Stimulated activated CD4-positive, alpha-beta T cell treated with anti-CD3 and anti-CD28 coated beads, Interleukin-1b, Interleukin-23, amount 100 ng/mL, for 24 hours (primary cell): ENCODE results near the gene FGF7.
A peak's percentile ranks its signal among the peaks of the same experiment; 100 is the strongest.
"Not testable (repeated sequence)": the region's sequence is repeated elsewhere in the genome, so short reads cannot be mapped to it uniquely, and the experiment has no call there.

Source experiments
- DNase-seq, 4 experiments: peaks; one replicate each; pipeline ENCODE4 v3.0.0-alpha.2; 2020; ENCODE audit warnings: low read depth in 4 of 4, low spot score in 1 of 4

The FGF7 gene

DNA sequence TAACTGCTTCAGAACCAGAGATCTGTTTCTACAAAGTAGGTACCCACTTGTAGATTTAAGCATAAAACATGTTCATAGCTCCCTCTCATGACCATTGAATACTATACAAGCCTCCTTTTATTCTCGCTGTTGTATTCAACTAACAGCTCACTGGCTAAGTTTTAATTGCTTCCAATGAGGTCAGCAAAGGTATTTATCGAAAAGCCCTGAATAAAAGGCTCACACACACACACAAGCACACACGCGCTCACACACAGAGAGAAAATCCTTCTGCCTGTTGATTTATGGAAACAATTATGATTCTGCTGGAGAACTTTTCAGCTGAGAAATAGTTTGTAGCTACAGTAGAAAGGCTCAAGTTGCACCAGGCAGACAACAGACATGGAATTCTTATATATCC, at the start of gene FGF7:
Gene FGF7, plus strand, starts transcription at position 222 of the 400 bp plus-strand sequence. CDS start 1,056 bp downstream, outside the sequence.
- DNase-seq, result no peak

DNA sequence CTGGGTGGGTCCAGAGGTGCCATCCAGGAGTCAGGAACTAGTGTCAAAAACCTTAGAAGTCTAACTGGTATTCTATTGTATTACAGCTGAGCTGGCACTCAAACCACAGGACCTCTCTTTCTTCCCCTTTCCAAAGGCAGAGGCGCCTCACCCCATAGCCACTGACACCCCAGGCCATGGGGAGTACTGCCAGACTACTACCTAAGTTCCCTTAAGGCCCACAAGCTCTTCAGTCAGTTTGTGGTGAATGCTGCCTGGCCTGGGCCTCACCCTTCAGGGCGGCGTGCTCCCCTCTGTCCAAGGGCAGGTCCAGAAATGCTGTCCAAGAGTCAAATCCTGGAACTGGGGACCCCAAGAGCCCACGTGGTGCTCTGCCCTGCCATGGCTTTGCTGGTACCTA, 43.0 kb upstream of the FGF7 start:
- DNase-seq, result no peak

DNA sequence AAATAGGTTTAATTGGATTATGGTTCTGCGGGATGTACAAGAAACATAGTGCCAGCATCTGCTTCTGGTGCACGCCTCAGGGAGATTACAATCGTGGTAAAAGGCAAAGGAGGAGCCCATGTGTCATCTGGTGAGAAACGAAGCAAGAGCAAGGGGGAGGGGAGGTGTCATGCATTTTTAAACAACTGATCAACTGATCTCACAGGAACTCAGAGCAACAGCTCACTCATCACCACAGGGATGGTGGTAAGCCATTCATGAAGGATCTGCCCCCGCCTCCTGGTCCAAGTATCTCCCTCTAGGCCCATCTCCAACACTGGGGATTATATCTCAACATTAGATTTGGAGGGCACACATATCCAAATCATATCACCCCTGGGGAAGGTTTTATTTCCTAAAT, 42.1 kb upstream of the FGF7 start:
- DNase-seq, result no peak

DNA sequence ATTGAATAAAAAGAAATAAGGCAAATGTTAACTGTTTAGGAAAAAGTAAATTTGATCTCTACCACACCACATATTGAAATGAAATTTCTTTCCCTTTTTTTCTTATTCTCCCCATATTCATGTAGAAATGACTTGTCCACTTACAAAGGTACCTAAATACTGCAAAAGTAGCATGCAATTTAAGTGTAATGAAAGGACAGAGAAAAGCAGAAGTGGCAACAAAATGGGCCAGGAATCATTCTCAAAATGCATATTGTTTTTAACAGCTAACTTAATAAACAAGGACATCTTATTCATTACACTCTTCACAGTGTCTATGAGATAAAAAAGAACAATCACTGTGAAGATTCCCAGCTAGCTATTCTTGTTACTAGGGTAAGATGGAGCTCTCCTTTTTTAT, 40.6 kb upstream of the FGF7 start:
- no peak for DNase-seq

- no peak for DNase-seq
These were observed 39.8 kb upstream of the FGF7 start for GRCh38 chr15:49383266-49383665.

GRCh38 chr15:49387471-49387870, 35.6 kb upstream of the FGF7 start:
- no peak for DNase-seq

GRCh38 chr15:49402515-49403296, 20.3 kb upstream of the FGF7 start:
- not testable (repeated sequence) for DNase-seq

DNA sequence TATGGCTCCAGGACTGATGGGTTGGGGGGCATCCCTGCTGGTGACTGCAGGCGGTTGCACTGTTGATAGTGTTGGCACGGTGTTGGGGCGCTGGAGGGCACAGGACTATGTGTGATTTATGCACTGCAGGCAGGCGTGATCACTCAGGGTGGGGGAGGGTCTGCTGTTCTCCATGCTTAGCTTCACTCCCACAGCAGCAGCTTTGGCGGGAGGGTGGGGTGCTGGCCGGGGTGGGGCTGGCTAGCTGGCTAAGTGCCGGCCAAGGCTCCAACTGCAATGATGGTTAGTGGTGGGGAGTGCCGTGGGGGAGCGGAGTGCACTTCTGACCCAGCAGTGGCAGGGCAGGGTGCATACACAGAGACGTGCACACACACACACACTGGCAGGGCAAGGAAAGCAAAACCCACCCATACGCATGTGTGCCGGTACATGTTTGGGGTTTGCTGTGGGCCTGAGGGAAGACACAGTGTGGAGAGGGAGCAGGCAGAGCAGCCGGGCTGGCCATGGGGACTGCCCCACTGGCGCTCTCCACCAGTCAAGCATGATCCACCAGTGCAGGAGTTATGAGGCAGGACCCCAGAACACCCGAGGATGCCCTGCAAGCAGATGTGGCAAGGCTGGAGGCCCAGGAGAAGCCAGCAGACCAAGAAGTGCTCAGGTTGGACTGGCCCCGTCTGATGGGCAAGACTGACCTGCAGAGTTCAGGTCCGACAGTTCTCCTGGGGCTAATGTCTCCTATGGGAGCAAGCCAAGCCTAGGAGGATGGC, 16.5 kb upstream of the FGF7 start:
- no peak for DNase-seq

GRCh38 chr15:49410641-49411040, 12.4 kb upstream of the FGF7 start:
- no peak for DNase-seq

- DNase-seq, result no peak
These were observed 10.2 kb upstream of the FGF7 start for GRCh38 chr15:49412797-49413196.

DNA sequence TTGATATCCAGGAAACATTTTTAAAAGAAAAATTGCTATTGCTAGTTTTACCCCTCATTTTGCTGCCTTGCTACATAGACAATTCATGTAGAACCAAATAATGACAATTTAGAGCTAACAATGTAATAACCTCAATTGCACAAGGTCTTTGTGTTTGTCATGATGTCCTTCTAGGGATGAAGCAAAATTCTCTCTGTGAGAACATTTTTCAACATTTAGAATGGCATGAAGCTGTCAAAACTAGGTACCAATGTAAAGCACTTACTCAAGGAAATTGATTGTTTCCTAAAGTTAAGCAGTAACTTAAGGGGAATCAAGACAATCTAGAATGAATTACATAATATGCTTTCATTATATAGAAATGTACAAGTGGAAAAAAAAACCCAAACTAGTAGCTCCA, 7.9 kb upstream of the FGF7 start:
- no peak for DNase-seq

DNA sequence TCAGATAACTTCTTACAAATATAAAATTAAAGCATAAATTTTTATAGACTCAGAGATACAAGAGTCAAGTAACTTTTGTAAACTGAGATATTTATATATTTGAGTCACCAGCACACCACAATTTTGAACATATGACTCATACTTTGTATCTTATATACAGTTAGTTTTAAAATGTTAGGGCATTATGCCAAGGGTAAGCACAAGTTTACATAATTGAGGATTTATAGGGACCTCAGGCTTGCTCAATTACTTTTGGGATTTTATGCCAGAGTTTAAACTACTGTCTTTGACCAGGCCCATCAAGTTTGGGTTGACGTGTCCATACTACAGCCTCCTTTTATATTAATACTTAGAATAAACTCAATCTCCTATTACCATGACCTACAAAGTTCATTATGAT, 7.4 kb upstream of the FGF7 start:
- no peak for DNase-seq

GRCh38 chr15:49418811-49419210, 4.2 kb upstream of the FGF7 start:
- DNase-seq, result no peak

DNA sequence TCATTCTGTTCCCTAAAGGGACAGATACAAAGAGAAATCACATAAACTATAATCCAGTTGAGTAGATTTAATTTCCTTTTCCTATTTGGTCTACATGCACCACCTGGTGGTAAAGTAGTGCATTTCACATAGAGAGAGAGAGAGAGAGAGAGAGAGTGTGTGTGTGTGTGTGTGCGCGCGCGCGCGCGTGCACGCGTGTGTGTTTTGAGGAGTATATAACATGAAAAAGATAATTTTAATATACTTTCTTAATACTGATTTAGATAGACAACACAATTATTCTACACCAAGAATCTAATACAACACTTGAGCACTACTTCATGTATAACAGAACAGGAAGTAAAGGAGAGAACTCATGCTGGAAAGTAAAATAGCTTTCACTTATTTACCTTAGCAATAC, 1.1 kb upstream of the FGF7 start:
- DNase-seq, result peak in 2 of 4 experiments; percentile 2 to 3

DNA sequence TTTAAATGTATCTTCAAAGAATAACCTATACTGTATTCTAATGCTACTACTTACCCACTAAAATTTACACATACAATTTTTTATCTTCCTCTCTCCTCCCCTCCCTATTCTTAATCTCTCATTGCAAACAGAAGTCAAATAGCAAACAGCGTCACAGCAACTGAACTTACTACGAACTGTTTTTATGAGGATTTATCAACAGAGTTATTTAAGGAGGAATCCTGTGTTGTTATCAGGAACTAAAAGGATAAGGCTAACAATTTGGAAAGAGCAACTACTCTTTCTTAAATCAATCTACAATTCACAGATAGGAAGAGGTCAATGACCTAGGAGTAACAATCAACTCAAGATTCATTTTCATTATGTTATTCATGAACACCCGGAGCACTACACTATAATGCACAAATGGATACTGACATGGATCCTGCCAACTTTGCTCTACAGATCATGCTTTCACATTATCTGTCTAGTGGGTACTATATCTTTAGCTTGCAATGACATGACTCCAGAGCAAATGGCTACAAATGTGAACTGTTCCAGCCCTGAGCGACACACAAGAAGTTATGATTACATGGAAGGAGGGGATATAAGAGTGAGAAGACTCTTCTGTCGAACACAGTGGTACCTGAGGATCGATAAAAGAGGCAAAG, 984 bp downstream of the FGF7 start:
- no peak for DNase-seq

GRCh38 chr15:49424954-49425353, 1.9 kb downstream of the FGF7 start:
- no peak for DNase-seq

- no peak for DNase-seq
These were observed 4.3 kb downstream of the FGF7 start for GRCh38 chr15:49427372-49427771.

- DNase-seq, result no peak
These were observed 5.5 kb downstream of the FGF7 start for GRCh38 chr15:49428409-49429095.

DNA sequence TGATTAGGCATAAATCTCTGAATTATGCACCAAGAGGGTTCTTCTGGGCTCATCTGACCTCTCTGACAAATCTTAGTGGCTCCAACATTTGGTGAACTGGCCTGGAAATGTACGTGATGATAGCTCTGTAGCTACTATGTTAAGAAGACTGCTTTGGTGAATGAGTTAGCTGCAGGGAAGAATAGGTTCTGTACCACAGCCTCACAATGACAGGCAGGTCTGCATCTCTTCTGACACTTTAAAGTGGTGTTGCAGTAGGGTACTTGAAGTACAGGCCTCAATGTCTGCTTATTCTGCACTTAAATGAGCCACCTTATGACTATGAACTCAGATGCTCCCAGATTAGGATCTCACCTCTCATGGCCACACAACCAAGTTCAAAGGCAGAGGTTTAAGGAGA, 7.0 kb downstream of the FGF7 start:
- DNase-seq, result no peak

DNA sequence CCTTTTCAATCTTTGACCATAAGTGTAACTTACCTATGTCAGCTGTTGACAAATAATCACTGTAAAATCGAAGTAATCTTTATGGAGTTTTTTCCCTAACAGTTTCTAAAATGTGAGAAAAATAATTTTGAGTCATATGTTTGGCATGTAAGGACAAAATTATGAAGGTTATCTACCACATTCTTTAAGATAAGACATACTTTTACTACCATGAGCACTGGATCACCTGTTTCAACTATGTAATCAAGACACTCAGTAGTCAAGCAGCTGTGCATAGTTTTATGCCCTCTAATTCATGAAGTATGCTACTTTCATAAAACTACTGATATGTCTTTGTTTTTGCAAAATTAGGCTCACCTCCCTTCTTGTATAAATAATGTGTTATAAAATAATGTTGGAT, 12.1 kb downstream of the FGF7 start:
- DNase-seq, result no peak

- DNase-seq, result no peak
These were observed 13.7 kb downstream of the FGF7 start for GRCh38 chr15:49436751-49437150.
